Glomerular endothelial cell (primary cell): ENCODE results near the gene SCUBE1. TPM values are rescaled to one million over a fixed set of nuclear protein-coding genes. Genes with fewer than 3 reads are reported as not detected.

Source experiments
- DNase-seq: peaks from one replicate; pipeline ENCODE4 v3.0.0-alpha.2; 2011; ENCODE audit warnings: low read depth, low spot score; ENCODE audit errors: extremely low read depth
- total RNA-seq: library from RNA; depleted of rRNA; stranded (reverse); fragments of >200 nt; gene quantifications from 2 replicates; pipeline ENCODE4 v1.2.3, GENCODE V29; 2015

The SCUBE1 gene
- total RNA-seq, 1 donor from 2014 or later: 69.1 TPM

GRCh38 chr22:43167001-43167589 is 176.1 kb downstream of the SCUBE1 start:
- DNase-seq: no peak

GRCh38 chr22:43166132-43166930 is 176.8 kb downstream of the SCUBE1 start:
- no peak for DNase-seq

- no peak for DNase-seq
These were observed 178.5 kb downstream of the SCUBE1 start for GRCh38 chr22:43164636-43165035.

GRCh38 chr22:43163241-43163795 is 179.9 kb downstream of the SCUBE1 start:
- no peak for DNase-seq

- no peak for DNase-seq
These were observed 180.6 kb downstream of the SCUBE1 start for GRCh38 chr22:43162412-43163150.

GRCh38 chr22:43160497-43161126 is 182.6 kb downstream of the SCUBE1 start:
- no peak for DNase-seq

- no peak for DNase-seq
These were observed 183.5 kb downstream of the SCUBE1 start for GRCh38 chr22:43159484-43160178.

GRCh38 chr22:43158778-43159483 is 184.2 kb downstream of the SCUBE1 start:
- no peak for DNase-seq

- no peak for DNase-seq
These were observed 185.2 kb downstream of the SCUBE1 start for GRCh38 chr22:43157874-43158546.

- DNase-seq: no peak
These were observed 186.8 kb downstream of the SCUBE1 start for GRCh38 chr22:43156413-43156812.

- no peak for DNase-seq
These were observed 187.4 kb downstream of the SCUBE1 start for GRCh38 chr22:43155789-43156188.

- DNase-seq: no peak
These were observed 188.2 kb downstream of the SCUBE1 start for GRCh38 chr22:43154887-43155536.

- DNase-seq: no peak
These were observed 189.3 kb downstream of the SCUBE1 start for GRCh38 chr22:43153899-43154298.

GRCh38 chr22:43152357-43153071 is 190.7 kb downstream of the SCUBE1 start:
- no peak for DNase-seq

- DNase-seq: no peak
These were observed 191.2 kb downstream of the SCUBE1 start for GRCh38 chr22:43152003-43152356.

GRCh38 chr22:43151251-43152002 is 191.7 kb downstream of the SCUBE1 start, which contains the start of gene TSPO:
TSPO (plus strand) TSS chr22:43151559; CDS start chr22:43159239, 7,680 bp downstream.
- DNase-seq: no peak

GRCh38 chr22:43150731-43151206 is 192.4 kb downstream of the SCUBE1 start:
- no peak for DNase-seq
